ENCODE results near the gene HDAC9.

DNA sequence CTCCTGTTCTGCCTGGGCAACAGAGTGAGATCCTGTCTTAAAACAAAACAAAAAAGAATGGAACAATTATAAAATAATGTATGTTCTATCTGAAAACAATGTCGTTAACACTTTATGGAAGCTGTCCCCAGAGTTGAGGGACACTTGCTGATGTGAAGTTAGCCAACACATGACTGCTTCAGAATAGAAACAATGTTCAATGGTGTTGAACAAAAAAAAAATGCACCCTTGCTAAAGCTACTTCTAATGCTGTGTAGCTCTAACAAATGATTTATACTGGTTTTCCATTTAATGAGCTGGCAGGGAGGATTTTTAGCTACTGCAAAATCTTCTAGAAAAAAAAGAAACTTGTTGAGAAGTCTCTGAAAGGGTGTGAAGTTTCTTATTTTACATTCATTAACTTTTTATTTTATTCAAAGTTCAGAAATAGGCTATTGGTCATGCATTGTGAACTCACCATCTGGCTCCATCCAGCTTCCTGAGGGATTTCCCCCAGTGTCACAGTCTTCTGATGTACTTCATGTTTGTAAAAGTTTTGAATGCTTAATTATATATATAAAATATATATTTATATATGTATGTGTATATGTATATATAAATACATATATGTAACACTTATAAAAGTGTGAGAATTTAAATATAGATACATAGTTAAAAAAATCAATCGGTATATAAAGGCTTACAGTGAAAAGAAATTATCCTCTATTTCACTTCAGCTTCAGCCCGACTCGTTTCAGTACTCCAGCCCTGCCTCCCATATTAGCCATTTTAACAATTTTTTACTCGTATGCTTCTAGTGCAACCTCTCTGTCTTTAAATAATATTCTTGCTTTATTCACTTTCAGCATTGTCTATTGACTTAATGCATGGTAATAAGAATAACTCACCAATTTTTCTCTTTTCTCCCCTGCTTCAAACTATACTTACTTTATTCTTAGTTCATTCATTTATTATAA, 35.0 kb downstream of the HDAC9 start:
- TF ChIP-seq, protein P1, sequence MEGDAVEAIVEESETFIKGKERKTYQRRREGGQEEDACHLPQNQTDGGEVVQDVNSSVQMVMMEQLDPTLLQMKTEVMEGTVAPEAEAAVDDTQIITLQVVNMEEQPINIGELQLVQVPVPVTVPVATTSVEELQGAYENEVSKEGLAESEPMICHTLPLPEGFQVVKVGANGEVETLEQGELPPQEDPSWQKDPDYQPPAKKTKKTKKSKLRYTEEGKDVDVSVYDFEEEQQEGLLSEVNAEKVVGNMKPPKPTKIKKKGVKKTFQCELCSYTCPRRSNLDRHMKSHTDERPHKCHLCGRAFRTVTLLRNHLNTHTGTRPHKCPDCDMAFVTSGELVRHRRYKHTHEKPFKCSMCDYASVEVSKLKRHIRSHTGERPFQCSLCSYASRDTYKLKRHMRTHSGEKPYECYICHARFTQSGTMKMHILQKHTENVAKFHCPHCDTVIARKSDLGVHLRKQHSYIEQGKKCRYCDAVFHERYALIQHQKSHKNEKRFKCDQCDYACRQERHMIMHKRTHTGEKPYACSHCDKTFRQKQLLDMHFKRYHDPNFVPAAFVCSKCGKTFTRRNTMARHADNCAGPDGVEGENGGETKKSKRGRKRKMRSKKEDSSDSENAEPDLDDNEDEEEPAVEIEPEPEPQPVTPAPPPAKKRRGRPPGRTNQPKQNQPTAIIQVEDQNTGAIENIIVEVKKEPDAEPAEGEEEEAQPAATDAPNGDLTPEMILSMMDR (IDR thresholded peaks at IDR 0.05; ENCODE audit: poor library complexity), result no peak
- no peak for TF ChIP-seq EZH2 (IDR thresholded peaks at IDR 0.05; ENCODE audit: borderline replicate concordance)

All from hepatocyte (in vitro differentiated cells).